A673 (cell line): ENCODE data around the gene OSM.

ENCODE experiments used
- CTCF ChIP-seq: fragments of 300-800, 200-600 bp; sonication (generic); conservative IDR thresholded peaks from 2 replicates; pipeline ENCODE4 v1.5.1; 2017; ENCODE audit warnings: low read depth, mild to moderate bottlenecking, antibody characterized with exemption, low read length, moderate library complexity, mixed read lengths
- EZH2 ChIP-seq: fragments of 200-600 bp; sonication (generic); IDR thresholded peaks from 2 replicates; pipeline ENCODE4 v1.6.1; 2017; ENCODE audit warnings: borderline replicate concordance, low read depth, mild to moderate bottlenecking, mixed read lengths, antibody characterized with exemption, low read length; ENCODE audit not compliant: poor library complexity, severe bottlenecking

- TF ChIP-seq CTCF = no peak
- TF ChIP-seq EZH2 = no peak
Measured at GRCh38 chr22:30291058-30291892, 24.6 kb upstream of the OSM start.
